Vagina (tissue), 2 donors: ENCODE data around the gene CD300LB.

Experiments
- POLR2A ChIP-seq, 2 donors: fragments of 450-650 bp; IDR thresholded peaks; one replicate each; pipeline ENCODE4 v1.6.1; 2017; ENCODE audit warnings: antibody characterized with exemption in 2 of 2, mild to moderate bottlenecking in 2 of 2, moderate library complexity in 2 of 2
- POLR2AphosphoS5 ChIP-seq, 2 donors: sonication (generic); formaldehyde crosslinking; IDR thresholded peaks; one replicate each; pipeline ENCODE4 v1.9.0; 2017; ENCODE audit warnings: antibody characterized with exemption in 2 of 2, mild to moderate bottlenecking in 2 of 2, low read depth in 1 of 2; ENCODE audit not compliant: insufficient read depth in 1 of 2
- TF ChIP-seq, protein P1 (sequence below), 3 experiments: fragments of 450-650 bp in 2 of 3; fragments of 200-600 bp in 1 of 3; sonication (generic) in 1 of 3; IDR thresholded peaks; one replicate each; pipeline ENCODE4 v1.5.1; 2017 to 2019; ENCODE audit warnings: antibody characterized with exemption in 3 of 3, mild to moderate bottlenecking in 2 of 3, moderate library complexity in 2 of 3

DNA sequence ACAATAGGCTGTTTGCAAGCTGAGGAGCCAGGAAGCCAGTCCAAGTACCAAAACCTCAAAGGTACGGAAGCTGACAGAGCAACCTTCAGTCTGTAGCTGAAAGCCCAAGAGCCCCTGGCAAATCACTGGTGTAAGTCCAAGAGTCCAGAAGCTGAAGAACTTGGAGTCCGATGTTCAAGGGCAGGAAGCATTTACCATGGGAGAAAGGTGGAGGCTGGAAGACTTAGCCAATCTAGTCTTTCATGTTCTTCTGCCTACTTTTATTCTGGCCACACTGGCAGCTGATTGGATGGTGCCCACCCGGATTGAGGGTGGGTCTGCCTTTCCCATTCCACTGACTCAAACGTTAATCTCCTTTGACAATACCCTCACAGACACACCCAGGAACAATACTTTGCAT lies 15.3 kb downstream of the CD300LB start:
- TF ChIP-seq, protein P1, sequence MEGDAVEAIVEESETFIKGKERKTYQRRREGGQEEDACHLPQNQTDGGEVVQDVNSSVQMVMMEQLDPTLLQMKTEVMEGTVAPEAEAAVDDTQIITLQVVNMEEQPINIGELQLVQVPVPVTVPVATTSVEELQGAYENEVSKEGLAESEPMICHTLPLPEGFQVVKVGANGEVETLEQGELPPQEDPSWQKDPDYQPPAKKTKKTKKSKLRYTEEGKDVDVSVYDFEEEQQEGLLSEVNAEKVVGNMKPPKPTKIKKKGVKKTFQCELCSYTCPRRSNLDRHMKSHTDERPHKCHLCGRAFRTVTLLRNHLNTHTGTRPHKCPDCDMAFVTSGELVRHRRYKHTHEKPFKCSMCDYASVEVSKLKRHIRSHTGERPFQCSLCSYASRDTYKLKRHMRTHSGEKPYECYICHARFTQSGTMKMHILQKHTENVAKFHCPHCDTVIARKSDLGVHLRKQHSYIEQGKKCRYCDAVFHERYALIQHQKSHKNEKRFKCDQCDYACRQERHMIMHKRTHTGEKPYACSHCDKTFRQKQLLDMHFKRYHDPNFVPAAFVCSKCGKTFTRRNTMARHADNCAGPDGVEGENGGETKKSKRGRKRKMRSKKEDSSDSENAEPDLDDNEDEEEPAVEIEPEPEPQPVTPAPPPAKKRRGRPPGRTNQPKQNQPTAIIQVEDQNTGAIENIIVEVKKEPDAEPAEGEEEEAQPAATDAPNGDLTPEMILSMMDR (IDR thresholded peaks at IDR 0.05): no peak
- TF ChIP-seq POLR2A (IDR thresholded peaks at IDR 0.05): no peak
- no peak for TF ChIP-seq POLR2AphosphoS5 (IDR thresholded peaks at IDR 0.05; ENCODE audit: insufficient read depth in 1 of 2, low read depth in 1 of 2)
